BLaER1 treated with 17β-estradiol and CSF1 and Interleukin-3, amounts not matched to agents 10 nM and 100 nM (cell line): ENCODE measurements around the gene COL23A1.

Experiments used
- H3K27ac ChIP-seq, 11 experiments: shearing (Covaris generic); formaldehyde crosslinking; 2 replicates each; pipeline ENCODE4 v1.8.1; 2022
- H3K27me3 ChIP-seq, 11 experiments: shearing (Covaris generic); formaldehyde crosslinking; 2 replicates each; pipeline ENCODE4 v1.8.1; 2022
- H3K36me3 ChIP-seq, 11 experiments: shearing (Covaris generic); formaldehyde crosslinking; 2 replicates each; pipeline ENCODE4 v1.8.1; 2022
- H3K4me1 ChIP-seq, 10 experiments: shearing (Covaris generic); formaldehyde crosslinking; 2 replicates each; pipeline ENCODE4 v1.8.1; 2022
- H3K4me2 ChIP-seq, 11 experiments: shearing (Covaris generic); formaldehyde crosslinking; 2 replicates each; pipeline ENCODE4 v1.8.1; 2022
- H3K4me3 ChIP-seq, 10 experiments: shearing (Covaris generic); formaldehyde crosslinking; 2 replicates each; pipeline ENCODE4 v1.8.1; 2022
- H3K9ac ChIP-seq, 11 experiments: shearing (Covaris generic); formaldehyde crosslinking; 2 replicates each; pipeline ENCODE4 v1.8.1; 2022
- H3K9me3 ChIP-seq, 11 experiments: shearing (Covaris generic); formaldehyde crosslinking; replicated peaks in 1 of 11; 2 replicates each; pipeline ENCODE4 v1.8.1; 2022
- H4K20me1 ChIP-seq, 11 experiments: shearing (Covaris generic); formaldehyde crosslinking; 2 replicates each; pipeline ENCODE4 v1.8.1; 2022
- Cebpa-rat ChIP-seq, 11 experiments: shearing (Covaris generic); IDR thresholded peaks; 2 replicates each; pipeline ENCODE4 v1.8.1; 2022

The COL23A1 gene

GRCh38 chr5:178221853-178222252 is 368.3 kb downstream of the COL23A1 start:
- H3K4me3 ChIP-seq, result no peak overlapping the region
- H3K27me3 ChIP-seq, result no peaks in the 10 kb centered on the region
- H3K9ac ChIP-seq, result peak overlapping the region in 5 of 11 experiments; percentile 3 to 26 (median 23); a peak in 5 of 22 replicates
- TF ChIP-seq Cebpa-rat (IDR thresholded peaks at IDR 0.05), result no peak
- H3K9me3 ChIP-seq, result no peaks in the 10 kb centered on the region
- peaks cover 52 to 99% (median 83%) of the 10 kb centered on the region in 11 experiments; a peak in 21 of 22 replicates for H4K20me1 ChIP-seq
- H3K4me2 ChIP-seq, result peak overlapping the region in 7 of 11 experiments; percentile 10 to 83 (median 53); a peak in 12 of 22 replicates
- H3K36me3 ChIP-seq, result peaks cover 74 to 100% (median 93%) of the 10 kb centered on the region in 11 experiments
- peaks cover 0 to 52% (median 18%) of the 10 kb centered on the region in 10 experiments; a peak in 15 of 20 replicates for H3K4me1 ChIP-seq
- peak overlapping the region in 8 of 11 experiments; percentile 2 to 46 (median 37); a peak in 10 of 22 replicates for H3K27ac ChIP-seq

- Histone ChIP-seq H3K36me3 (peaks cover 74 to 100% (median 93%) of the 10 kb centered on the region in 11 experiments), H3K4me3 (no peak overlapping the region), H4K20me1 (peaks cover 58 to 99% (median 83%) of the 10 kb centered on the region in 11 experiments; a peak in 21 of 22 replicates), H3K27me3 (no peaks in the 10 kb centered on the region), H3K9me3 (no peaks in the 10 kb centered on the region), H3K4me1 (peaks cover 0 to 58% (median 21%) of the 10 kb centered on the region in 10 experiments; a peak in 15 of 20 replicates), H3K27ac (peak overlapping the region in 9 of 11 experiments; percentile 2 to 46 (median 34); a peak in 13 of 22 replicates), H3K9ac (peak overlapping the region in 5 of 11 experiments; percentile 7 to 26 (median 23); a peak in 5 of 22 replicates), H3K4me2 (peak overlapping the region in 6 of 11 experiments; percentile 10 to 83 (median 53); a peak in 11 of 22 replicates)
- no peak for TF ChIP-seq Cebpa-rat (IDR thresholded peaks at IDR 0.05)
Measured at GRCh38 chr5:178221282-178221681, 368.9 kb downstream of the COL23A1 start.

GRCh38 chr5:178218827-178219226 is 371.4 kb downstream of the COL23A1 start:
- Histone ChIP-seq H3K9ac (no peak overlapping the region), H3K27ac (no peak overlapping the region), H3K9me3 (no peaks in the 10 kb centered on the region), H3K4me1 (peaks cover 9 to 69% (median 35%) of the 10 kb centered on the region in 10 experiments; a peak in 16 of 20 replicates), H3K27me3 (no peaks in the 10 kb centered on the region), H3K4me3 (no peak overlapping the region), H4K20me1 (peaks cover 70 to 99% (median 87%) of the 10 kb centered on the region in 11 experiments; a peak in 21 of 22 replicates), H3K36me3 (peaks cover 75 to 100% (median 93%) of the 10 kb centered on the region in 11 experiments), H3K4me2 (no peak overlapping the region)
- no peak for TF ChIP-seq Cebpa-rat (IDR thresholded peaks at IDR 0.05)

GRCh38 chr5:178218237-178218776 is 371.9 kb downstream of the COL23A1 start:
- H3K4me3 ChIP-seq, result no peak overlapping the region
- no peaks in the 10 kb centered on the region for H3K9me3 ChIP-seq
- no peak overlapping the region for H3K9ac ChIP-seq
- peaks cover 9 to 69% (median 36%) of the 10 kb centered on the region in 10 experiments; a peak in 16 of 20 replicates for H3K4me1 ChIP-seq
- no peaks in the 10 kb centered on the region for H3K27me3 ChIP-seq
- no peak overlapping the region for H3K27ac ChIP-seq
- no peak for TF ChIP-seq Cebpa-rat (IDR thresholded peaks at IDR 0.05)
- no peak overlapping the region for H3K4me2 ChIP-seq
- peaks cover 70 to 99% (median 87%) of the 10 kb centered on the region in 11 experiments; a peak in 21 of 22 replicates for H4K20me1 ChIP-seq
- peaks cover 75 to 100% (median 93%) of the 10 kb centered on the region in 11 experiments for H3K36me3 ChIP-seq

DNA sequence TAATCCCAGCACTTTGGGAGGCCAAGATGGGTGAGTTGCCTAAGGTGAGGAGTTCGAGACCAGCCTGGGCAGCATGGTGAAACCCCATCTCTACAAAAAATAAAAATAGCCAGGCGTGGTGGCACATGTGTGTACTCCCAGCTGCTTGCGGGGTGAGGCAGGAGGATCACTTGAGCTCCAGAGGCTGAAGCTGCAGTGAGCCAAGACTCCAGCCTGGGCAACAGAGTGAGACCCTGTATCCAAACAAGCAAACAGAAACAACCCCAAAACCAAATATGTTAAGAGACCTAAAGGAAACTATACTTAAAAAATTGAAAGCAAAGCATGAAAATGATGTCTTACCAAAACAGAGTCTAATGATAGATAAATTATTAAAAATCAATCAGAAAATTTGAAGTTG is 373.4 kb downstream of the COL23A1 start:
- Histone ChIP-seq H3K9ac (peak overlapping the region in 1 of 11 experiments; percentile 21; a peak in 1 of 22 replicates), H4K20me1 (peaks cover 73 to 99% (median 87%) of the 10 kb centered on the region in 11 experiments; a peak in 21 of 22 replicates), H3K27me3 (no peaks in the 10 kb centered on the region), H3K9me3 (no peaks in the 10 kb centered on the region), H3K36me3 (peaks cover 78 to 100% (median 94%) of the 10 kb centered on the region in 11 experiments), H3K4me2 (no peak overlapping the region), H3K27ac (no peak overlapping the region), H3K4me3 (no peak overlapping the region), H3K4me1 (peaks cover 9 to 59% (median 35%) of the 10 kb centered on the region in 10 experiments; a peak in 16 of 20 replicates)
- TF ChIP-seq Cebpa-rat (IDR thresholded peaks at IDR 0.05), result no peak

- Histone ChIP-seq H3K9ac (no peak overlapping the region), H3K27ac (no peak overlapping the region), H4K20me1 (peaks cover 73 to 99% (median 87%) of the 10 kb centered on the region in 11 experiments; a peak in 21 of 22 replicates), H3K36me3 (peaks cover 85 to 100% (median 96%) of the 10 kb centered on the region in 11 experiments), H3K4me2 (peak overlapping the region in 4 of 11 experiments; percentile 1 to 39 (median 36); a peak in 3 of 22 replicates), H3K27me3 (no peaks in the 10 kb centered on the region), H3K9me3 (no peaks in the 10 kb centered on the region), H3K4me1 (peaks cover 2 to 52% (median 28%) of the 10 kb centered on the region in 10 experiments; a peak in 15 of 20 replicates), H3K4me3 (no peak overlapping the region)
- no peak for TF ChIP-seq Cebpa-rat (IDR thresholded peaks at IDR 0.05)
Measured at GRCh38 chr5:178216088-178216534, 374.1 kb downstream of the COL23A1 start.

DNA sequence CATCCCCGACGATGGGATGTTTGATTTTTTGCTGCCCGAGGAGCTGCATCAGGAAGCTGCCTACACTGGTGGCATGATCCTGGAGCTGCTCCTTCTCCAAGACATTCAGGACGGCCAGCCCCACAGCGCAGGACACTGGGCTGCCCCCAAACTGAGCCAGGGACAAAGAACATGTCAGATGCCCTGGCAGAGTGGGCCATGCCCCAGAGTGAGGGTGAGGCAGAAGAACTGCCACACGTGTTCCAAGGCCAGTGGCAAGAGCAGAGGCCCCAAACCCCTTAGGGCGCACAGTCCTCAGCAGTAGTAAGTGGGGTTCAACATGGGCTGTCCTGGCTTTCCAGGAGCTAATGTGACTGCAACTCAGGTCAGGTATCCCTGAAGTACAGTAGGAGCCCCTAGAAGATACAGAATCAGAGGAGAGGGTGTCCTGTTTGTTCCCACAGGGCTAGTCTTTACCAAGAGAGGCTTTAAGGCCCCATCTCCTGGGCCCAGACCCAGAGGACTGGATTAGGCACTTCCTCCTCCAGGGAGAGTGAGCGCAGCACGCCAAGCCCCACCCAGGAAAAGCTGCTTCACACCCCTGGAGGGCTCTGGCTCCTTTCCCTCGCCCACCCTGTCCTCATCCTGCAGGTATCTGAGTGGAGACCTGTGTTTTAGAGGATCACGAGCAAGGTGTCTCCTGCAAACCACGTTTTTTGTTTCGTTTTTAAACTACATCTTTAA is 374.8 kb downstream of the COL23A1 start:
- peak overlapping the region in 5 of 11 experiments; percentile 15 to 39 (median 35); a peak in 7 of 22 replicates for H3K4me2 ChIP-seq
- H4K20me1 ChIP-seq, result peaks cover 73 to 99% (median 87%) of the 10 kb centered on the region in 11 experiments
- peak overlapping the region in 2 of 11 experiments; percentile 29 to 38; a peak in 3 of 22 replicates for H3K27ac ChIP-seq

GRCh38 chr5:178214160-178214803 is 375.9 kb downstream of the COL23A1 start:
- H3K4me3 ChIP-seq, result no peak overlapping the region
- TF ChIP-seq Cebpa-rat (IDR thresholded peaks at IDR 0.05), result no peak
- peaks cover 90 to 100% (median 96%) of the 10 kb centered on the region in 11 experiments for H3K36me3 ChIP-seq
- H4K20me1 ChIP-seq, result peaks cover 81 to 99% (median 90%) of the 10 kb centered on the region in 11 experiments
- no peak overlapping the region for H3K4me2 ChIP-seq
- H3K27ac ChIP-seq, result peak overlapping the region in 1 of 11 experiments; percentile 38; a peak in 1 of 22 replicates
- H3K9ac ChIP-seq, result peak overlapping the region in 1 of 11 experiments; percentile 34; a peak in 1 of 22 replicates
- no peaks in the 10 kb centered on the region for H3K9me3 ChIP-seq
- peaks cover 4 to 41% (median 21%) of the 10 kb centered on the region in 10 experiments; a peak in 16 of 20 replicates for H3K4me1 ChIP-seq
- H3K27me3 ChIP-seq, result no peaks in the 10 kb centered on the region

More for the DNA sequence above, 374.8 kb downstream of the COL23A1 start:
- peaks cover 0 to 46% (median 23%) of the 10 kb centered on the region in 10 experiments; a peak in 15 of 20 replicates for H3K4me1 ChIP-seq
- H3K27me3 ChIP-seq, result no peaks in the 10 kb centered on the region
- peak overlapping the region in 6 of 11 experiments; percentile 2 to 49 (median 26); a peak in 5 of 22 replicates for H3K9ac ChIP-seq
- H3K9me3 ChIP-seq, result no peaks in the 10 kb centered on the region
- H3K36me3 ChIP-seq, result peaks cover 87 to 100% (median 96%) of the 10 kb centered on the region in 11 experiments
- H3K4me3 ChIP-seq, result no peak overlapping the region
- TF ChIP-seq Cebpa-rat (IDR thresholded peaks at IDR 0.05), result no peak
